Liver (tissue), 9 donors: ENCODE data around the gene DAPK2. TPM values are rescaled to one million over a fixed set of nuclear protein-coding genes. Genes with fewer than 3 reads are reported as not detected.

Experiments used
- DNase-seq: peaks from one replicate; pipeline ENCODE4 v3.0.0-alpha.2; 2017; ENCODE audit warnings: low spot score
- H3K27ac ChIP-seq, 2 donors: one replicate each; pipeline ENCODE4 v1.7.0; 2013; ENCODE audit warnings: inconsistent platforms in 2 of 2, low read length in 2 of 2, control low read depth in 1 of 2, low read depth in 1 of 2, mild to moderate bottlenecking in 1 of 2
- H3K27me3 ChIP-seq, 4 donors: one replicate each; pipeline versions ENCODE4 v1.6.1 to v1.7.0; 2013; ENCODE audit warnings: low read length in 3 of 4, inconsistent platforms in 1 of 4, mild to moderate bottlenecking in 1 of 4, moderate library complexity in 1 of 4; ENCODE audit not compliant: control insufficient read depth in 4 of 4, insufficient read depth in 4 of 4
- H3K36me3 ChIP-seq, 4 donors: one replicate each; pipeline versions ENCODE4 v1.6.1 to v1.7.0; 2013; ENCODE audit warnings: low read length in 3 of 4, mild to moderate bottlenecking in 3 of 4, low read depth in 1 of 4, moderate library complexity in 1 of 4; ENCODE audit not compliant: control insufficient read depth in 4 of 4, insufficient read depth in 3 of 4
- H3K4me1 ChIP-seq, 4 donors: one replicate each; pipeline versions ENCODE4 v1.6.1 to v1.7.0; 2013; ENCODE audit warnings: low read length in 3 of 4, mild to moderate bottlenecking in 3 of 4, moderate library complexity in 1 of 4; ENCODE audit not compliant: control insufficient read depth in 4 of 4, insufficient read depth in 4 of 4
- H3K4me3 ChIP-seq, 3 donors: one replicate each; pipeline versions ENCODE4 v1.6.1 to v1.7.0; 2013; ENCODE audit warnings: low read length in 3 of 3, control low read depth in 1 of 3, low read depth in 1 of 3, mild to moderate bottlenecking in 1 of 3
- H3K9ac ChIP-seq, 2 donors: one replicate each; pipeline ENCODE4 v1.7.0; 2013; ENCODE audit warnings: low read length in 2 of 2, mild to moderate bottlenecking in 2 of 2, moderate library complexity in 2 of 2, control low read depth in 1 of 2, low read depth in 1 of 2
- H3K9me3 ChIP-seq, 4 donors: one replicate each; pipeline versions ENCODE4 v1.6.1 to v1.7.0; 2013; ENCODE audit warnings: low read length in 3 of 4; ENCODE audit not compliant: control insufficient read depth in 4 of 4
- EGR1 ChIP-seq, 2 donors: IDR thresholded peaks; 2 replicates each; pipeline ENCODE4 v1.6.1; 2016 to 2018; ENCODE audit warnings: antibody characterized with exemption in 2 of 2, low read depth in 2 of 2
- FOXA1 ChIP-seq: IDR thresholded peaks from 2 replicates; pipeline ENCODE4 v1.6.1; 2016; ENCODE audit warnings: antibody characterized with exemption
- FOXA2 ChIP-seq: IDR thresholded peaks from 2 replicates; pipeline ENCODE4 v1.6.1; 2016; ENCODE audit warnings: antibody characterized with exemption
- GABPA ChIP-seq, 2 donors: IDR thresholded peaks in 1 of 2; conservative IDR thresholded peaks in 1 of 2; 2 replicates each; pipeline ENCODE4 v1.6.1; 2016; ENCODE audit warnings: antibody characterized with exemption in 2 of 2, mild to moderate bottlenecking in 1 of 2, moderate library complexity in 1 of 2
- HNF4A ChIP-seq, 2 donors: conservative IDR thresholded peaks; 2 replicates each; pipeline ENCODE4 v1.6.1; 2016; ENCODE audit warnings: antibody characterized with exemption in 2 of 2, mild to moderate bottlenecking in 2 of 2
- HNF4G ChIP-seq: IDR thresholded peaks from 2 replicates; pipeline ENCODE4 v1.6.1; 2016; ENCODE audit warnings: antibody characterized with exemption
- JUND ChIP-seq, 2 donors: IDR thresholded peaks; 2 replicates each; pipeline ENCODE4 v1.6.1; 2016; ENCODE audit warnings: antibody characterized with exemption in 2 of 2
- NR2F2 ChIP-seq: IDR thresholded peaks from 2 replicates; pipeline ENCODE4 v1.6.1; 2016; ENCODE audit warnings: antibody characterized with exemption
- RAD21 ChIP-seq, 2 donors: IDR thresholded peaks; 2 replicates each; pipeline ENCODE4 v1.6.1; 2016; ENCODE audit warnings: antibody characterized with exemption in 2 of 2, mild to moderate bottlenecking in 2 of 2
- RXRA ChIP-seq, 2 donors: IDR thresholded peaks; 2 replicates each; pipeline ENCODE4 v1.6.1; 2017 to 2018; ENCODE audit warnings: antibody characterized with exemption in 2 of 2, mild to moderate bottlenecking in 1 of 2
- SP1 ChIP-seq: IDR thresholded peaks from 2 replicates; pipeline ENCODE4 v1.6.1; 2018; ENCODE audit warnings: antibody characterized with exemption, mild to moderate bottlenecking
- TAF1 ChIP-seq: conservative IDR thresholded peaks from 2 replicates; pipeline ENCODE4 v1.6.1; 2016; ENCODE audit warnings: antibody characterized with exemption, mild to moderate bottlenecking
- YY1 ChIP-seq: IDR thresholded peaks from 2 replicates; pipeline ENCODE4 v1.6.1; 2016; ENCODE audit warnings: antibody characterized with exemption, mild to moderate bottlenecking
- WGBS: extraction: QIAGEN DNeasy Blood & Tissue Kit; methylation state at CpG from one replicate; pipeline ENCODE4 v1.1.7; 2013; 5-methylcytosine and 5-hydroxymethylcytosine counted together
- polyA plus RNA-seq, 2 donors: library from polyadenylated mRNA; stranded (reverse) in 1 of 2; unstranded in 1 of 2; fragments of 200-250 nt in 1 of 2; fragments of >200 nt in 1 of 2; fragmentation: Nextera tagmentation in 1 of 2; extraction: Ambion mirVana in 1 of 2; gene quantifications; one replicate each; pipeline versions ENCODE4 v1.2.1 to v1.2.3, GENCODE V29; 2013 to 2015
- total RNA-seq, 2 donors: library from RNA; depleted of rRNA; stranded (reverse); fragments of >200 nt; gene quantifications; one replicate each; pipeline ENCODE4 v1.2.3, GENCODE V29; 2014
- TF ChIP-seq, protein P1 (sequence below): IDR thresholded peaks from 2 replicates; pipeline ENCODE4 v1.6.1; 2016; ENCODE audit warnings: antibody characterized with exemption, mild to moderate bottlenecking
- TF ChIP-seq, protein P2 (sequence below): fragments of 150-350 bp; IDR thresholded peaks from 2 replicates; pipeline ENCODE4 v1.5.1; 2017; ENCODE audit warnings: improper control_type of control experiment, low read depth, low read length; ENCODE audit not compliant: missing input control
- TF ChIP-seq, protein P3 (sequence below): IDR thresholded peaks from 2 replicates; pipeline ENCODE4 v1.6.1; 2016; ENCODE audit warnings: antibody characterized with exemption
- TF ChIP-seq, protein P4 (sequence below): IDR thresholded peaks from 2 replicates; pipeline ENCODE4 v1.6.1; 2016; ENCODE audit warnings: antibody characterized with exemption
- donor health status: healthy.
- donor health status: healthy.
- donor health status: healthy.
- donor health status: healthy.
- donor health status: healthy.

DAPK2 gene
- total and polyA plus RNA-seq, 4 donors: 1.0 to 3.6 (median 1.1) TPM

DNA sequence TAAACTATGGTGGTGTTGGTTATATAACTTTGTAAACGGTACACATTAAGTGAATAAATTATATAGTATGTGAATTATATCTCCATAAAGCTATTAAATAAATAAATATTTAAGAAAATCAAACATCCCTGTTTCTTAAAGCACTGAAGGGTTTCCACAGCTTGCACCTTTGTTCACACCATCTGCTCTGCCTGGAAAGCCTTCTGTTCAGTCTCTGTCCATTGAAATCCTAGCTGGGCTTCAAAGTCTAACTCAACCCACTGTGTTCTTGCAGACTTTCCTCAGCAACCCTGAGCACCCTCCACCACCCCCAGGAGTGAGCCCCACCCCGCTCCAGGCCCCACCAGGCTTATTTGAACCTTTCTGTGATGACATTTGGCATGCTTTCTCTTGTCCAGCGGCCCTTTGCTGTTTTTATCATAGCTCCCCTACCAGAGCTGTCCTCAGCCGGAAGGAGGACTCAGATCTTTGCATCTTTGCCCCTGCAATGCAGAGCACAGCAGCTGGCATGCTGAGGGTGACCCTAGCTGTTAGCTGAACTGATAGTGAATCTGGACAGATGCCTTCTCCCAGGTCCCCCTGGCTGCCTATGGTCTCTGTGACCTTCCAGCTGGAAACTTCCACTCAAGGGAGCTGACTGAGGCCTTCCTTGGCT is 105.2 kb downstream of the DAPK2 start:
- H3K27ac ChIP-seq: no peak overlapping the region
- no peak for TF ChIP-seq RAD21 (IDR thresholded peaks at IDR 0.05)
- no peak for TF ChIP-seq SP1
- TF ChIP-seq, protein P1, sequence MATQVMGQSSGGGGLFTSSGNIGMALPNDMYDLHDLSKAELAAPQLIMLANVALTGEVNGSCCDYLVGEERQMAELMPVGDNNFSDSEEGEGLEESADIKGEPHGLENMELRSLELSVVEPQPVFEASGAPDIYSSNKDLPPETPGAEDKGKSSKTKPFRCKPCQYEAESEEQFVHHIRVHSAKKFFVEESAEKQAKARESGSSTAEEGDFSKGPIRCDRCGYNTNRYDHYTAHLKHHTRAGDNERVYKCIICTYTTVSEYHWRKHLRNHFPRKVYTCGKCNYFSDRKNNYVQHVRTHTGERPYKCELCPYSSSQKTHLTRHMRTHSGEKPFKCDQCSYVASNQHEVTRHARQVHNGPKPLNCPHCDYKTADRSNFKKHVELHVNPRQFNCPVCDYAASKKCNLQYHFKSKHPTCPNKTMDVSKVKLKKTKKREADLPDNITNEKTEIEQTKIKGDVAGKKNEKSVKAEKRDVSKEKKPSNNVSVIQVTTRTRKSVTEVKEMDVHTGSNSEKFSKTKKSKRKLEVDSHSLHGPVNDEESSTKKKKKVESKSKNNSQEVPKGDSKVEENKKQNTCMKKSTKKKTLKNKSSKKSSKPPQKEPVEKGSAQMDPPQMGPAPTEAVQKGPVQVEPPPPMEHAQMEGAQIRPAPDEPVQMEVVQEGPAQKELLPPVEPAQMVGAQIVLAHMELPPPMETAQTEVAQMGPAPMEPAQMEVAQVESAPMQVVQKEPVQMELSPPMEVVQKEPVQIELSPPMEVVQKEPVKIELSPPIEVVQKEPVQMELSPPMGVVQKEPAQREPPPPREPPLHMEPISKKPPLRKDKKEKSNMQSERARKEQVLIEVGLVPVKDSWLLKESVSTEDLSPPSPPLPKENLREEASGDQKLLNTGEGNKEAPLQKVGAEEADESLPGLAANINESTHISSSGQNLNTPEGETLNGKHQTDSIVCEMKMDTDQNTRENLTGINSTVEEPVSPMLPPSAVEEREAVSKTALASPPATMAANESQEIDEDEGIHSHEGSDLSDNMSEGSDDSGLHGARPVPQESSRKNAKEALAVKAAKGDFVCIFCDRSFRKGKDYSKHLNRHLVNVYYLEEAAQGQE: no peak
- no peak for TF ChIP-seq HNF4G
- TF ChIP-seq HNF4A (conservative IDR thresholded peaks at IDR 0.05): no peak
- TF ChIP-seq JUND (IDR thresholded peaks at IDR 0.05): no peak
- TF ChIP-seq NR2F2: no peak
- no peak for TF ChIP-seq GABPA (IDR thresholded peaks at IDR 0.05 in 1 of 2, conservative IDR thresholded peaks at IDR 0.05 in 1 of 2)
- TF ChIP-seq, protein P2, sequence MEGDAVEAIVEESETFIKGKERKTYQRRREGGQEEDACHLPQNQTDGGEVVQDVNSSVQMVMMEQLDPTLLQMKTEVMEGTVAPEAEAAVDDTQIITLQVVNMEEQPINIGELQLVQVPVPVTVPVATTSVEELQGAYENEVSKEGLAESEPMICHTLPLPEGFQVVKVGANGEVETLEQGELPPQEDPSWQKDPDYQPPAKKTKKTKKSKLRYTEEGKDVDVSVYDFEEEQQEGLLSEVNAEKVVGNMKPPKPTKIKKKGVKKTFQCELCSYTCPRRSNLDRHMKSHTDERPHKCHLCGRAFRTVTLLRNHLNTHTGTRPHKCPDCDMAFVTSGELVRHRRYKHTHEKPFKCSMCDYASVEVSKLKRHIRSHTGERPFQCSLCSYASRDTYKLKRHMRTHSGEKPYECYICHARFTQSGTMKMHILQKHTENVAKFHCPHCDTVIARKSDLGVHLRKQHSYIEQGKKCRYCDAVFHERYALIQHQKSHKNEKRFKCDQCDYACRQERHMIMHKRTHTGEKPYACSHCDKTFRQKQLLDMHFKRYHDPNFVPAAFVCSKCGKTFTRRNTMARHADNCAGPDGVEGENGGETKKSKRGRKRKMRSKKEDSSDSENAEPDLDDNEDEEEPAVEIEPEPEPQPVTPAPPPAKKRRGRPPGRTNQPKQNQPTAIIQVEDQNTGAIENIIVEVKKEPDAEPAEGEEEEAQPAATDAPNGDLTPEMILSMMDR: no peak
- no peak for TF ChIP-seq TAF1
- TF ChIP-seq, protein P3, sequence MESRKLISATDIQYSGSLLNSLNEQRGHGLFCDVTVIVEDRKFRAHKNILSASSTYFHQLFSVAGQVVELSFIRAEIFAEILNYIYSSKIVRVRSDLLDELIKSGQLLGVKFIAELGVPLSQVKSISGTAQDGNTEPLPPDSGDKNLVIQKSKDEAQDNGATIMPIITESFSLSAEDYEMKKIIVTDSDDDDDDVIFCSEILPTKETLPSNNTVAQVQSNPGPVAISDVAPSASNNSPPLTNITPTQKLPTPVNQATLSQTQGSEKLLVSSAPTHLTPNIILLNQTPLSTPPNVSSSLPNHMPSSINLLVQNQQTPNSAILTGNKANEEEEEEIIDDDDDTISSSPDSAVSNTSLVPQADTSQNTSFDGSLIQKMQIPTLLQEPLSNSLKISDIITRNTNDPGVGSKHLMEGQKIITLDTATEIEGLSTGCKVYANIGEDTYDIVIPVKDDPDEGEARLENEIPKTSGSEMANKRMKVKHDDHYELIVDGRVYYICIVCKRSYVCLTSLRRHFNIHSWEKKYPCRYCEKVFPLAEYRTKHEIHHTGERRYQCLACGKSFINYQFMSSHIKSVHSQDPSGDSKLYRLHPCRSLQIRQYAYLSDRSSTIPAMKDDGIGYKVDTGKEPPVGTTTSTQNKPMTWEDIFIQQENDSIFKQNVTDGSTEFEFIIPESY: no peak
- TF ChIP-seq EGR1 (IDR thresholded peaks at IDR 0.05; ENCODE audit: low read depth in 2 of 2): no peak
- TF ChIP-seq FOXA2: no peak
- TF ChIP-seq FOXA1: no peak
- TF ChIP-seq RXRA (IDR thresholded peaks at IDR 0.05): no peak
- TF ChIP-seq, protein P4, sequence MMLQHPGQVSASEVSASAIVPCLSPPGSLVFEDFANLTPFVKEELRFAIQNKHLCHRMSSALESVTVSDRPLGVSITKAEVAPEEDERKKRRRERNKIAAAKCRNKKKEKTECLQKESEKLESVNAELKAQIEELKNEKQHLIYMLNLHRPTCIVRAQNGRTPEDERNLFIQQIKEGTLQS: no peak
- TF ChIP-seq YY1: no peak
- 70% methylated on average over 4 of the region's 4 CpGs for WGBS
- H3K27me3 ChIP-seq: no peaks in the 10 kb centered on the region
- no peak overlapping the region for H3K4me3 ChIP-seq
- no peak overlapping the region for H3K9ac ChIP-seq
- no peak for DNase-seq
- no peaks in the 10 kb centered on the region for H3K9me3 ChIP-seq
- H3K36me3 ChIP-seq: no peaks in the 10 kb centered on the region
- peaks cover 0 to 4% (median 3%) of the 10 kb centered on the region in 4 donors for H3K4me1 ChIP-seq
